Activated B cell treated with CpG ODN at 0.5 μM for 24 hours (primary cell): ENCODE data around the gene CDC42BPB. TPM values are rescaled to one million over a fixed set of nuclear protein-coding genes. Genes with fewer than 3 reads are reported as not detected.

Source experiments
- ATAC-seq: fragments of 200-7000 bp; cut with Tn5 transposase; one replicate; pipeline ENCODE4 v1.10.0; 2021; ENCODE audit warnings: low read depth, mild to moderate bottlenecking, moderate library complexity
- CTCF ChIA-PET: fragments of 350-600 bp; sonication (Branson Sonifier 250); formaldehyde crosslinking; loops from one replicate; lab custom pipeline; 2021; ENCODE audit warnings: antibody characterized with exemption; lab: Charles Lee
- POLR2A ChIA-PET: fragments of 350-600 bp; sonication (Branson Sonifier 250); formaldehyde crosslinking; loops from one replicate; lab custom pipeline; 2021; ENCODE audit warnings: antibody characterized with exemption; lab: Charles Lee
- DNase-seq: peaks from one replicate; pipeline ENCODE4 v3.0.0; 2022
- H3K27ac Mint-ChIP-seq: one replicate; pipeline ENCODE4 v1.8.0; 2020; ENCODE audit warnings: mixed read lengths
- H3K27me3 Mint-ChIP-seq: one replicate; pipeline ENCODE4 v1.8.0; 2021; ENCODE audit warnings: mixed read lengths
- H3K36me3 Mint-ChIP-seq: one replicate; pipeline ENCODE4 v1.8.0; 2021; ENCODE audit warnings: low read depth, mixed read lengths
- H3K4me1 Mint-ChIP-seq: one replicate; pipeline ENCODE4 v1.8.0; 2021; ENCODE audit warnings: mixed read lengths
- H3K4me3 Mint-ChIP-seq: one replicate; pipeline ENCODE4 v1.8.0; 2020; ENCODE audit warnings: mild to moderate bottlenecking, mixed read lengths
- H3K9me3 Mint-ChIP-seq: one replicate; pipeline ENCODE4 v1.8.0; 2020; ENCODE audit warnings: mixed read lengths
- CTCF ChIP-seq: fragments of 200-600 bp; IDR thresholded peaks from one replicate; pipeline ENCODE4 v1.8.0; 2022; ENCODE audit warnings: antibody characterized with exemption, mild to moderate bottlenecking
- intact Hi-C: fragments of 100-400 bp; cut with micrococcal nuclease; formaldehyde crosslinking; loops from one replicate; pipeline ENCODE4 v1.15.1; 2024
- total RNA-seq: library from RNA; stranded (reverse); gene quantifications from 2 replicates; pipeline ENCODE4 v1.2.3, GENCODE V29; 2022

The CDC42BPB gene
- total RNA-seq, 1 donor from 2014 or later = 38.5 TPM

GRCh38 chr14:102947321-102948103, 109.8 kb downstream of the CDC42BPB start:
- Mint-ChIP-seq H3K9me3 (no peaks in the 10 kb centered on the region), H3K27me3 (no peaks in the 10 kb centered on the region), H3K4me3 (no peak overlapping the region), H3K36me3 (peaks cover 64% of the 10 kb centered on the region), H3K4me1 (peaks cover 32% of the 10 kb centered on the region), H3K27ac (peak overlapping the region; percentile 77)
- CTCF ChIA-PET = no interaction called here
- intact Hi-C loops = no loop called here
- POLR2A ChIA-PET = interaction anchor here (1.0 kb wide), 2 partner anchors 16 to 46 kb away, joined by 3 read pairs; no protein-coding TSS in a partner anchor
- no peak for TF ChIP-seq CTCF
- DNase-seq (no peak), ATAC-seq (no peak)

- Mint-ChIP-seq H3K9me3 (no peaks in the 10 kb centered on the region), H3K4me1 (peaks cover 45% of the 10 kb centered on the region), H3K27ac (peak overlapping the region; percentile 50), H3K4me3 (no peak overlapping the region), H3K27me3 (no peaks in the 10 kb centered on the region), H3K36me3 (peaks cover 56% of the 10 kb centered on the region)
- POLR2A ChIA-PET = no interaction called here
- CTCF ChIA-PET = no interaction called here
- intact Hi-C loops = no loop called here
- DNase-seq (no peak), ATAC-seq (no peak)
- TF ChIP-seq CTCF = no peak
These were observed 111.8 kb downstream of the CDC42BPB start for GRCh38 chr14:102945346-102946130.

GRCh38 chr14:102944448-102945330, 112.7 kb downstream of the CDC42BPB start:
- DNase-seq (no peak), ATAC-seq (no peak)
- H3K27me3 Mint-ChIP-seq = no peaks in the 10 kb centered on the region
- H3K9me3 Mint-ChIP-seq = no peaks in the 10 kb centered on the region
- no peak for TF ChIP-seq CTCF
- no peak overlapping the region for H3K4me3 Mint-ChIP-seq
- H3K36me3 Mint-ChIP-seq = peaks cover 57% of the 10 kb centered on the region
- ChIA-PET POLR2A (no interaction called here), CTCF (no interaction called here)
- no peak overlapping the region for H3K27ac Mint-ChIP-seq
- peaks cover 41% of the 10 kb centered on the region for H3K4me1 Mint-ChIP-seq
- intact Hi-C loops = no loop called here

- CTCF ChIA-PET = no interaction called here
- no peak for TF ChIP-seq CTCF
- no peak overlapping the region for H3K4me3 Mint-ChIP-seq
- POLR2A ChIA-PET = no interaction called here
- H3K27me3 Mint-ChIP-seq = no peaks in the 10 kb centered on the region
- peaks cover 59% of the 10 kb centered on the region for H3K36me3 Mint-ChIP-seq
- DNase-seq (no peak), ATAC-seq (no peak)
- H3K4me1 Mint-ChIP-seq = peaks cover 34% of the 10 kb centered on the region
- intact Hi-C loops = no loop called here
- no peaks in the 10 kb centered on the region for H3K9me3 Mint-ChIP-seq
- no peak overlapping the region for H3K27ac Mint-ChIP-seq
These were observed 113.4 kb downstream of the CDC42BPB start for GRCh38 chr14:102943979-102944378.
